ENCODE measurements around the gene TSFM. TPM values are rescaled to one million over a fixed set of nuclear protein-coding genes. Genes with fewer than 3 reads are reported as not detected.

TSFM gene
- total and polyA plus RNA-seq, 2 of the 13 experiments (the other 11 are each of a cell fraction or from before 2014, with no cell fraction given) = 29.8 to 68.3 TPM

- TF ChIP-seq ZNF639 (CRISPR knock-in tag; conservative IDR thresholded peaks at IDR 0.05) (peak; percentile 75), LBX2 (CRISPR knock-in tag; IDR thresholded peaks at IDR 0.05; ENCODE audit: borderline replicate concordance) (peak; percentile 5; the same call in 1 of the 2 replicates), REST (IDR thresholded peaks at IDR 0.05; ENCODE audit: borderline replicate concordance in 1 of 2, low read depth in 1 of 2, low read length in 2 of 2) (no peak), MATR3 (CRISPR knock-in tag; IDR thresholded peaks at IDR 0.05) (no peak), CEBPZ (IDR thresholded peaks at IDR 0.05; ENCODE audit: low read length) (no peak), ZBTB25 (CRISPR knock-in tag; IDR thresholded peaks at IDR 0.05) (peak; percentile 94), RFX3 (CRISPR knock-in tag; IDR thresholded peaks at IDR 0.05) (peak; percentile 93), MLLT10 (CRISPR knock-in tag; IDR thresholded peaks at IDR 0.05) (no peak), ZNF75D (CRISPR knock-in tag; IDR thresholded peaks at IDR 0.05; ENCODE audit: borderline replicate concordance) (no peak), GZF1 (CRISPR knock-in tag; IDR thresholded peaks at IDR 0.05) (no peak), SP5 (CRISPR knock-in tag; IDR thresholded peaks at IDR 0.05; ENCODE audit: borderline replicate concordance, low read depth) (peak; percentile 92), TFAP4 (IDR thresholded peaks at IDR 0.05; ENCODE audit: borderline replicate concordance, low read depth) (peak; percentile 89), ZNF30 (CRISPR knock-in tag; IDR thresholded peaks at IDR 0.05) (no peak), JDP2 (CRISPR knock-in tag; IDR thresholded peaks at IDR 0.05; ENCODE audit: borderline replicate concordance) (peak; percentile 30; the same call in 1 of the 2 replicates), NCOR1 (IDR thresholded peaks at IDR 0.05; ENCODE audit: borderline replicate concordance, low read length) (peak; percentile 69; the same call in 1 of the 2 replicates), THAP11 (CRISPR knock-in tag; IDR thresholded peaks at IDR 0.05) (peak; percentile 92), TBP (CRISPR knock-in tag; IDR thresholded peaks at IDR 0.05) (no peak)
These were observed 30.6 kb upstream of the TSFM start, which contains the start of gene CDK4 (continued) for GRCh38 chr12:57751788-57752667.
